Germinal center (tissue), 1 donor: ENCODE measurements around the gene LENEP.
A peak's percentile ranks its signal among the peaks of the same experiment; 100 is the strongest.

Source experiments
- DNase-seq: peaks from one replicate; pipeline ENCODE4 v3.0.0; 2012; ENCODE audit warnings: mixed read lengths, low spot score

The LENEP gene

DNA sequence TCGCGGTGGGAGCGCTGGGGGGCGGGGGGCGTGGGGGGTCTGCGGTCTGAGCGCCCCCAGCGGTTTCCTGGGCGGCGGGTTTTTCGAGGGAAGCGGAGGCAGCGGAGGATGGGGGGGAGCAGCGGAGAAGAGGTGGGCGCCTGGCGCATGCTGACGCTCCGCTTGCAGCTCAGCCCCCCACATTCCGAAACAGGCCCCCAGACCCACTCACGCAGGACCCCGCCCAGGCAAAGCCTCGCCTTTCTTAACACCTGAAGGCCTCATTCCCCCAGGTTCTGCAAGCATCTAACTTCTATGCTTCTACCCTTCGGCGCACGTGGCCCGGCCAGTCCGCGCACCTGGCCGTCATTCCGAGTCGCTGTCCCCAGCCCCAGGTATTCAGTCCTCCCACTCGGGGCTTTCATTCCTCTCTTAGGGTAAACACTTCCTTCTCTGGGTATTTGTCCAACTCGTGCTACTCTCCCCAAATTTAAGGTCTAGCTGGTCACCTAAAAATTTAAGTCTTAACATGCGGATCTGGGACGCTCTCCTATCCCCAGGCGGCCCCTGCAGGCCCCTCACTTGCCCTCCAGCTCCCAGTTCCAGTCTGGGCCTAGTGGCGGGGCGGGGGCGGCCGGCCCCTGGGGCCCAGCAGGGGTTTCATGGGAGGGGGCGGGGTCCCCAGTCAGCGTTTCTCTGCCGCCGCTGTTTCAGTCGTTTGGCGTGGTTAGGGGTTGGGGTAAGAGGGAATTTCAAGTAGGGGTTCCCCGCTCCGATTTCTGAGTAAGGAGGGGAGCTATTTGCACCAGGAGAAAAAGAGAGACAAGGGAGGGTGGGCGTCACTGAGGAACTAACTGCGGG, 6.4 kb downstream of the LENEP start:
- no peak for DNase-seq

DNA sequence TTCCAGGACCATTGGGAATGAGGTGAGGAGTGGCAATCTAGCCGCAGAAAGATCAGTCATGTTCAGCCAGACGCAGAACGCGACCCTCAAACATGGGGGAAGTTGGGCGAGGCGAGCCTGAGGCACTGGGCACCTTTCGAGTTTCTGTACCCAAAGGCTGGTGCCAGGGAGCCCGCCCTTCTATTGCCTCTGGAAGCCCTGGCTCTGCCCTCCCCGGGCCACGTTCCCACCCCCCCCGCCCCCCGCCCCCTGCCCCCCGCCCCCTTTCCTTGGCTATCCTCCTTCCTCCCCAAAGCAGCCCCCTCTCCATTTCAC, 7.0 kb downstream of the LENEP start:
- DNase-seq = no peak

DNA sequence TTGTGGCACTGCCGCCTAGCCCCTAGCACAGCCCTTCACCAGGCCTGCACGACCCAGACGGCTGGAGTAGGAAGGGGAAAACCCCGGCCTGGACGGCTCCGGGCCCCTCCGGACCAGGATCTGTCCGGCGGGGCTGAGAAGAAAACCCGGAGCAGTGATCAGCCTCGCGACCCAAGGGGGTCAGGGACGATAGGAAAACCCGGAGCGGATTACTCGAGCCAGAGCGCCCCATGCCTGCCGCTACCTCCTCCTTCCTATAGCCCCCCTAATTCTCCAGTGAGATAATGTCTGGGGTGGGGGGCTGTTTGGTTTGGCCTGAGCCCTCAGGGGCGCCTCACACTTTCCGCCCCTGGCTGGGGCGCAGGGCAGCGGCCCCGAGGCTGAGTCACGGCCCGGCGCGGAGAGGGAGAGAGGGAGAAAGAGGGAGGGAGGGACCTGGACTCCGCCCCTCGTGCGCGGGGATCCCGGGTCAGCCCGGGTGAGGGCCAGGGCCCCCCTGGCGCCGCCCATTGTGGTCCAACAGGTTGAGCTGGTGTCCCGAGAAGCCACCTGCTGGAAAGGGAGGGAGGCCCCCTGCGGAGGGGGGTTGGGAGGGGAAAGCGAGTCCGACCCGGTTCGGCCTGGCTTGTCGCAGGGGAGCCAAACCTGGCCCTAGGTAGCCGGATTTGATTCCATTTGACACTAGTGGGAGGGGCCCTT, 7.5 kb downstream of the LENEP start:
- peak; percentile 88 for DNase-seq

DNA sequence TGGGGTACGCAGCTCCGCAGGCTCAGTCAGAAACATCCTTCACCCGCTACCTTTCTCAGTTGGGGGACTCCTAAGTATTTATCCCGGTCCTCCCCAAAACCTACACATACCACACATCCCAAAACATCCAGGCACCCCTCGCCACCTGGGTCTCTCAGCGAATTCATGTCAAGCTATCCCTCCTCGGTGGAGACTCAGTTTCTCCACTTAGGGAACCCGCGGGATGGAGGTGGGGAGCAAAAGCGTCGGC, 8.0 kb downstream of the LENEP start:
- no peak for DNase-seq

DNA sequence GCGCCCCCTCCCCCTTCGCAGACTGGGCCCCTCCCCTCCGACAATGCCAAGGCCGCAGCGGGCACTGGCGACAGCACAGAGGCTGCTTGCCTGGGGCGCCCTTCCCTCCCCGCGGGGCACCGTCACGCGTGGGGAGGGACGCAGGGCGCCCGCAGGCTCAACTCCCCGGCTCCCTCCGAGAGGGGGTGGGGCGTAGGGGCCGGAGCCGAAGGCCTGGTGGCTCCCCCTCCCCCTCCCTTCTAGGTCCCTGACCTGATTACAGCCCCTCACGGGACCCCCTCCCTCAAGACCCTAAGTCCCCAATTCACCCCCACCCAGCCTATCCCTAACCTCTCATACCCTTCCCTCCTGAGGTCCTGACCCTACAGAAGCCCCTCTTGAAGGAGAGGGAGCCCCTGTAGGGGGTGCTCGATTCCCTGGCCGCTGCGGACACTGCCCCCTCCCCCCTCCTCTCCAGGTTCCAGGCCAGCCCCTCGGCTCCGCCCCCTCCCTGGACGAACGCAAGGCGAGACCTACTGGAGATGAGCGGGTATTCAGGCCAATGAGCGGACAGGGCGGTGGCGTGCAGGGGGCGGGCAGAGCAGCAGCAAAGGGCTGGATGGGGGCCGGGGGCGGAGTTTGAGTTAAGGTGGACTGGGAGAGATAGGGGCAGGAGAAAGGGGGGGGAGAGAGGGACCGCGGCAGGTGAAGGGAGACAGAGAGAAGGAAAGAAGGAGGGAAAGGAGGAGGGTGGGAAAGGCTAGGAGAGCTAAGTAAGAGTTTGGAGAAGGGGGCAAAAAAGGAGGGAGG, 8.5 kb downstream of the LENEP start:
- peak; percentile 98 for DNase-seq

DNA sequence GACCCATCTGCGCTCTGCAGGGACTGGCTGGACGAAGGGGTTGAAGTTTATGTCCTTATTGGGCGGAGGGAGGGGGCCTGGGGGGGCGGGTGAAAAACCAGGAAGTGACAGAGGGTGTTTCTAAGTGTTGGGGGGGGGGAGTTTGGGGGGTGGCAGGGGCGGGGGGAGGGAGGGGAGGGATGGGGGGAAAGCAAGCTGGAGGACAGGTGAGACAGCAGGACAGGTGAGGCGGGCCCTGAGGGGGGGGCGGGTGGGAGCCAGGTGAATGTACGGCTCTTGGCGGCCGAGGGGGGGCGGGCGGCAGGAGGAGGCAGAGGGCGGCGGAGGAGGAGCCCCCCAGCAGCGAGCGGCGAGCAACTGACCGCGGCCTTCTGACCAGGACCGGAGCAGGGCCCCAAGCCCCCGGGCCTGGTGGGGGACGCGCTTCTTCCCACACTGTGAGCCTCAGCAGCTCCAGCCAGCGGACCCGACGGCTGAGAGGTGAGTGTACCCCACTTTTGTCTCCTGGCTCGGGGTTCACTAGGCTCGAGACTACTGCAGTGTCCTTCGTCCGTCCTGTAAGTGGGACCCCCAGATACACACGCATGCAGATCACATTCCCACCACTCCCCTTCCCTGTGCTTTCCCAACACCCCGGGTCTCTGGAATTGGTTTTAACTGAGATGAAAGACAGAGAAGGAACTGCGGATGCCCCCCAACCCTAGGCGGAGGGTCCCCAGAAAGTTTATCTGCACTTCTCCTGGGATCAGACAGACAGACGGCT, 9.3 kb downstream of the LENEP start, which contains the start of gene ZBTB7B:
ZBTB7B (plus strand) TSS at position 339 of the 763 bp plus-strand sequence. CDS start 11,859 bp downstream, outside the sequence.
- peak; percentile 52 for DNase-seq

DNA sequence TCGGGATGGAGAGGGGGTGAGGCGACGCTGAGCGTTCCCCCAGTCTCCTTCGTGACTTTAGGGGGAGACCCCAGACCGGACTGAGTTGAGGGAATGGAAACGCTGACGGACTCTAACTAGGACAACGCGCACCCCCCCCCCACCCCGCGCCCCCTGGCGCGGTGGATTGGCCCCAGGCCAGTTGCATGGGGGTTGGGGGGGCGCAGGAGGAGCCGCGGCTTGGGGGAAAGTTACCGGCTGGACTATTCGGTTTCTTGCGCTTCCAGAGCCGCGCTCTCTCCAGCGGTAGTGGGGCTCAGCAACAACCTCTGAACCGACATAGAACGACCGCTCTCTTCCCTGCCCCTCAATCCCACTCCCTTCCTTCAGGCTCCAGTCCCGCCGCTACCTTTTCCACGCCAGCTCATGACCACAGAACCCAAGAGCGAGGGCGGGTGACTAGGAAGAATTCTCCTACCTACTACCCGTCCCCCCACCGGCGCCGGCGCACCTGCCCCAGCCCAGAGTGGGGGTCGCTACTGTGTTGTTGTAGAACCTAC, 9.9 kb downstream of the LENEP start:
- DNase-seq = no peak

DNA sequence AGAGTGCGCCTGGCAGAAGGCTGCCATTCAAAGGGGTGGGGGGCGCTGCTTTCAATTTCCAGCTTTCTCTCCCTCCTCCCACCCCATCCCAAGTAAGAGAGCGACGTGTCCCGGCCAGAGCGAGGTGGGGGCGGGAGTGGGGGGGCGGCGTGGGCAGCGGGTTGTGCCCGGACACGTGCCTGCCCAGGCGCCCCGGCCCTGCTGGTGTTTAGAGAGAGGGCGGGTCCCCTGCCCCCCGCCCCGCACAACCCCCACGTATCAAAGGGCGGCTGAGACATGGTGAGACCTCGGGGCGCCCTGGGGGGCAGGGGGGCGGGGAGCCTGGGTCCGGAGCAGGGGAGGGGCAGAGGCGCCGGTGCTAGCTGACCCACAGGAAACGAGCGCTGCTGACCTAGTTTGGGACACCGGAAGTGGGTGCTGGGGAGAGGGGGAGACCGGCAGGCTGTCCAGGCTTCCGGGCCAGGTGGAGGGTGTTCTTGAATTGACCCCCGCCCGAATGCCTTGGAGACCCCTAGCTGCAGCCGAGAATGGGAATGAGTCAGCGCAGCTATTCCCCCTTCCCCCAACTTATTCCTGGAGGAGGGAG, 10.5 kb downstream of the LENEP start:
- no peak for DNase-seq

DNA sequence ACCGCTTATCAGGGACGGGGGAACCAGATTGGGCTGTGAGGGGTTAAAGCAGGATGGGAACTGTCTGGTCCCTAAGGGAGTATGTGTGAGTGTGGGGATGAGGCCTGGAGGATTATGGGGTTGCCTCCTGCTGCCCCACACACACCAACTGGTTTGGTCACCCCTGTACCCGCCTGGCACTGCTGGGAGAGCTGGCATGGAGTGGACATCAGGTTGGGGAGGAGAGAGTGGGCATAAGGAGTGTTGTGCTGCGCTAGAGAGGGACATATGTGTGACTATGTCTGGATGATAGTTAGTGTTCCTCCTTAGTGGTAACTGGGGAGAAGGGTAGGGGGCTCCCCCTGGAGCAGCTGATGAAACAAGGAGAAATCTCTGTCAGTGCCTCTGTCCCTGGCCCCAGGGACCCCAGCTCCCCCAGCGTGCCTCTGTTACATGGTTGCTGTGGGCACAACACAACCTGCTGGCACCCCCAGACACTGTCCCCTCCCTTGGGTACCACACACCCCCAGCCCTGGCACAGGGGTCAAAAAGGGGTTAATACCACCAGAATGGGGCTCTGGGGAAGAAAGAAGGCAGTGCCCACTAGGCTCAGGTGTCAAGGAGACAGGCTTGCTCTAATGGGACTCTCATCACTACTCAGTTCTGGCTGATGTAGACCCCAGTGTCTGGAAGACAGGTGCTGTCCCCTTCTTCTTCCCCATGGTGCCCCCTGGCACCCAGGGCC, 11.1 kb downstream of the LENEP start:
- no peak for DNase-seq

DNA sequence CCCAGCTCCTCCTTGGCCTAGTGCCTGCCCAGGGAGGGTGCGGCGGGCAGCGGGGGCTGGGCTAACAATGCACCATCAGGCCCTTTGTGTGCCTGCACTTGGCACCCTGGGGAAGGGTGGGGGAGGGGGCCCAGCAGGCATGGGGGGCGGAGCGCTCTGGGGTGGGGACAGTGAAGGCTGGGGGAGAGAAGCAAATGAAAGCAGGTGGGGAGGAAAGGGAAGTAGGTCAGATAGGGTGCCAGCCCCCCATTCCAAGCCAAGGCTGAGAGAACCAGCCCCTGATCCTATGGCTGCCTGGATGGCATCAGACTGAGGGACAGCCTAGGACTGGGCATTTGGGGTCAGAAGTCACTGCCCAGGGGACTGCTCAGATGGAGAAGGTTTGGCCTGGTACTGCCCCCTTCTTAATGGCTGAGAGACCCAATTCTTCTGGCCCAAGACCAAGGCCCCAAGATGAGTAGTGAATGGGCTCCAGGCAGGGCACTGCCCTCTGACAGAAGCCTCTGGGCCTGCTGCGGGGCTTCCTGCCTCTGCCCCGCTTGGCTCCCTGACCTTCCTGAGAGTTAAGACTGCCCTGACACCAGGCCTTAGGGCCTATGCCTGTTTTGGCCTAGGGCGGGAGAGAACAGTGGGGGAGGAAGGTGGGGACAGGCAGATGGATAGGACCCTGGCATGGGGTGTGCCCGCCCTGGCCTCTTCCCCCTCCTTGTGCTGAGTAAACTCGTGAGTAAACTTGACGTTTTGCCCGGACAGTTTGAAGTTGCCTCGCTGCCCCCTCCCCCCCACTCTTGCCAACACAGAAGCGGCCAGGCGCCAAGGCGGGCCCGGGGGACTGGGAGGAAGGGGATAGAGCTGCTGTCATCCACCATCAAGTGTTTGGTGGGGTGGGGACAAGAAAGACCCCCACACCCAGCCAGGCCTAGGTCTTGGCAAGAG, 12.0 kb downstream of the LENEP start:
- DNase-seq = peak; percentile 73

DNA sequence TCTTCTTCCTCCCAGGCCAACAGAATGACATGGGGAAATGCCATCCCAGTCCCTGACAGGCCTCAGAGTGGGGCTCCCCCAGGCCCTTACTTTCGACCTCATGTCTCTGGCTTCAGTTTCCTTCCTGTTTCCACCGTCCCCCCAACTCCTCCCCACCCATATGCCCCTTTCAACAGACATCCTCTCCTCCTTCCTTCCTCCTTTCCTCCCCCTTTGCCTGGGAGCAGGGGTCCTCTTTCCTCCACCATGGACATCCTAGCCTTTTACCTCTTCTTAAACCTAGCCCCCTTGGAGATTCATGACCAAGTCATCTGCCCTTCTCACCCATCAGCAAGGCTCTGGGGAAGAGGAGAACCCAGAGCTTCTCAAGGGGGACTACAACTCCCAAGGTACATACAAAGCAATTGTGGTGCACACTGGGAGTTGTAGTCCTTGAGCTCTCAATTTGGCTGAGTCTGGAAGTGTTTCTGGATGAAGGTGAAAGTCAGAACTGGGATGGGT, 13.3 kb downstream of the LENEP start:
- peak; percentile 49 for DNase-seq

DNA sequence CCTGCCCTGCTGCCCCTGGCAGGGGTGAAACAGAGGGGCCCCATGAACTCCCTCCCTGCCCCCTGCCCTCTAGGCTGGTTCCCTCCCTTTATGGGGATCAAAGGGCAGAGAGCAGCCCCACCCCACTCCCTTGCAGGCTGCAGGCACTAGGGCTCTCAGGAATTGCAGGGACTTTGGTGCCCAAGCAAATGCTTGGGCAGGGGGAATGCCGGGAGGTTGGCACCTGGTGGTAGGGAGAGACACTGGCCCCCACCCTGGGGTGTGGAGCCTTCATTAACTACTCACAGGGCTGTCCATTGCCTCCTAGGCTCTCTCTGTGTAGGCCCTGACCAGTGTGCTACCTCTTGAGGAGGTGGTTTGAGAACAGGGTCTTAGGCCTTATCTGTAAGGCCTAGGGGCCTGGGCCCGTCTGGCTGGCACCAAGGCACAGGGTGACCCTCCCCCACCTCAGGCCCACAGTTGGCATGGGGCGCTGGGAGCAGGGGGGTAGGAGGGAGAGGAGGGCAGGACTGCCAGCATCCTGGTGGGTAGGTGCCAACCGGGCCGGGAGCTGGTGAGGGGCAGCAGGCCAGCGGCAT, 14.0 kb downstream of the LENEP start:
- no peak for DNase-seq

DNA sequence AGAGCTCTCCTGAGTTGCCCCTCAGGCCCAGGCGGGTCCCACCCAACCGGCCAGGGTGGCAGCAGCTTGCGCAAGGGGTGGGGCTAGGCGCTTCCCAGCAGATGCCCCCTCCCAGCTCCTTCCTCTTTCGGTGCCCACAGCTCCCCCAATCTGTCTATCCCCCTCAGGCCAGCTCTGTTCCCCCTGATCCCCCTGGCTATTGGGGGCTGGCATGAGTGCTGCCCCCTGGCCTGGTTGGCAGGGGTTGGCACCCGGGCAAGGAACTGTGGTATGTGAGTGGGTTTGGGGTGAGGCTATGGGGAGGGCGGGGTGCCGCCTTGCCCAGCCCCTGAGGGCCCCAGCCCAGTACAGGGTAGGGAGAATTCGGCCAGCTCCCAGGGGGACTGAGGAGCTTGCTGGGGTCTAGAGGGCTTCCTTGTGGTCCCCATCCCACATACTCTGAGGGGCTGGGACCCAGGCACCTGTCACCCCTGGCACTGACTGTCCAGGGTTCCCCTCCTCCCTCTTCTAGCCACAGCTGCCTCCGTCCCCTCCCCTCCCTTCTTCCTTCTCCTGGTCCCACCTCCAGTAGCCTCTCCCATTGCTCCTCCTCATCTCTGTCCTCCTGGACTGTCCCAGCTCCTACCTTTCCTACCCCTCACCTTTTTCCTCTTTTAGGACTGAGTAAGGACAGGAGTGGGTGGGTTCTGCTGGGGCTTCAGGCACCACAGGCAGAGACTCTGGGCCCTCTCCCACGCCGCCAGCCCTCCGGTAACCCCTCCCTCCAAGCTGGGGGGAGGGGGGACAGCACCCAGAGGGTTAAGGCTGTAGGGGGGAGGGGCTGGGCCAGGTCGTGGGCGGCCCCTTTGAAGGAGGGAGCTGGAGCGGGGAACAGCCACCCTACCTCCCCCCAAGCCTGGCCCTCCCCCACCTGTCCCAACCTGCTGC, 14.9 kb downstream of the LENEP start:
- DNase-seq = no peak

DNA sequence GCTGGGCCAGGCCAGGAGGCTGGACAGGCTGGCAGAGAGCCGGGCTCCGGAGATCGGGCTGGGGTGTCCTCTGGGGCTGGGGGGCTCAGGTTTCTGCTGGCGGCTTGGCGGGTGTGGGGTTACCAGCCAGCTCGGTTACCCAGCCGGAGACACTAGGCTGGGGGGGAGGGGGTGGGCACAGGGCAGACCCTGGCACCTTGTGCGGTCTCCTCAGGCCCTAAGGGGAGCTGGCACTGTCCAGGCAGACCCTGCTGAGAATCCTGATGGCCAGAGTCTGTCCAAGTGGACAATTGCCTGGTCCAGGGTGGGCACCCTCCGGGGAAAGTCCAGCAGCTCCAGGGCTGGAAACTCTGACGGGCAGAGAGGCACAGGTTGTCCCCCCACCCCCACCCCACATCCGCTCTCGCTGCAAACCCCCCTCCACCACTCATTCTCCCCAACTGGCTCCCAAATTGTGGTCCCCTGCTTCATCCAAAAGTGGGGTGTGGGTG, 15.9 kb downstream of the LENEP start:
- DNase-seq = no peak

DNA sequence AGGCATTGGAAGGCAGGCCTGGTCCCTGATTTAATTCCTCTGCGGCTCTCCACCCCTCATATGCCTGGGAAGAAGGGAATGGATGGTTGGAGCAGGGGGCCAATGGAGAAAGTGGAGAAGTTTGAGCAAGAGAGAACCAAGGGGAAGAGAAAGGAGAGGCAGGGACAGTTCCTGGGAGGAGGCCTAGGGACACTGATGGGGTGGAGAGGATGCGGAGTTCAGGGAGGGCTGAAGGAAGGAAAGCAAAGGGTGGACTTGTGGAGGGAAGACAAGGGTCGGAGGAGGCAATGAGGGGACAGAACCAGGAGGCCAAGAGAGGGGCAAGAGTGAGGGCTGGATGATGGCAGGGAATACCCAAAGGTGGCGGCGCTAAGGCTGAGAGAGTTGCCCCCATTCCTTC, 16.4 kb downstream of the LENEP start:
- no peak for DNase-seq

DNA sequence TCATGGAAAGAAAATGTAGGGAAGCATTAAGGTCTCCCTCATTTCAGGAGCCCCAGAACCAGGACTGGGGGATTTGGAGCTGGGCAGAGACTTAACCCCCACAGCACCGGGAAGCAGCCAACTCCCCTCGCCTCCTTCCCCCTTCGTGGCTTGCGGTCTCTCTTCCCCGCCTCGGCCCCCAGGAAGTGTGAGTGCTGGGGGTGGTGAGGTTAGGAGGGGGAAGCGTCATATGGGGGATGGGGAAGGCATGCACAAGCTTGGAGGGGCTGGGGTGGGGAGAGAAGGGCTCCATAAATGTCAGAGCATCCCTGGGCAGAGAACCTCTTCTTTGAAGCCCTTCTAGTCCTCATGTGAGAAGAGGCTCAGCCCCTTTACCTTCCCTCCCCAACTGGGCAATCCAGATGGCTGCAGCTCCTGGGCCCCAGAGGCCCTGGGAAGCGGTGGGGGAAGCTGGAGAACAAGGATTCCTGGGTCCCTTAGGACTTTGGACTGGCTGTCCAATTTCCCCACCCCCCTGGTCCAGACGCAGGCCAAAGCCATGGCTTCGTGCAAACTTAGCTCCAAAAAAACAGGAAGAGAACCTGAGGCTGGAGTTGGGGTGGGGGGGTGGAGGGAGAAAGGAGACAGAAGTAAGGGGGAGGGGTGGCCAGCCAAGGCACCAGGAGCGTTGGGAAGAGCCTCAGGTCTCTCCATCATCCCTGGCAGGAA, 17.0 kb downstream of the LENEP start:
- no peak for DNase-seq

DNA sequence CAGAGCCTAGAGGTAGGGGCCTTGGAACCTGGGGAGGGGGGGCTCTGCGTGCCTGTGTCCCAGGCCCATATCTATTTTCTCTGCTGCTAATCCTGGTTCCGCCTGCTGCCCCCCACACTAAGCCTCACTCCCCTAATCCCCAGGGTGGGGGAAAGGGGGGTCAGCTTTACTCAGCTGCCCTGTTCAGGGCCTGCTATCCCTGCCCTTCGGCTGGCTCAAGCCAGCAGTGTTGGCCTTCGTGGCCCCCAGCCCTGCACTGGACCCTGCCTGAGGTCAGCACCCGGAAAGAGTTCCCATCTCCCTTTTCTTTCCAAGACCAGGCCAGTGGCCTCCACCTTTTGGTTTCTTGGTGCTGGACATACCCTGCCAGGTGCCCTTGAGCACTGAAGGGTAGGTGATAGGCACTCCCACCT, 17.6 kb downstream of the LENEP start:
- DNase-seq = no peak
